Stimulated activated naive CD4-positive, alpha-beta T cell treated with Interleukin-2 at 50 U/mL for 16 hours (primary cell): ENCODE results near the gene EPN2.

Source experiments
- DNase-seq: peaks from one replicate; lab custom pipeline; 2025; lab: John Stamatoyannopoulos, UW

The EPN2 gene

GRCh38 chr17:19311421-19312215 is 74.5 kb downstream of the EPN2 start:
- DNase-seq: no peak

GRCh38 chr17:19312406-19312805 is 75.2 kb downstream of the EPN2 start:
- no peak for DNase-seq

GRCh38 chr17:19313066-19313745 is 76.0 kb downstream of the EPN2 start:
- DNase-seq: no peak

GRCh38 chr17:19313746-19314651 is 76.8 kb downstream of the EPN2 start:
- no peak for DNase-seq

- no peak for DNase-seq
Observed at GRCh38 chr17:19315104-19315503, 77.9 kb downstream of the EPN2 start.

GRCh38 chr17:19316761-19317358 is 79.7 kb downstream of the EPN2 start:
- no peak for DNase-seq

- DNase-seq: no peak
Observed at GRCh38 chr17:19317359-19318095, 80.4 kb downstream of the EPN2 start.

- DNase-seq: no peak
Observed at GRCh38 chr17:19318611-19319010, 81.4 kb downstream of the EPN2 start.

GRCh38 chr17:19319771-19320505 is 82.8 kb downstream of the EPN2 start:
- no peak for DNase-seq

- DNase-seq: no peak
Observed at GRCh38 chr17:19320876-19321275, 83.7 kb downstream of the EPN2 start.

- DNase-seq: no peak
Observed at GRCh38 chr17:19321481-19322128, 84.4 kb downstream of the EPN2 start.

GRCh38 chr17:19322129-19322505 is 85.0 kb downstream of the EPN2 start:
- DNase-seq: no peak

- no peak for DNase-seq
Observed at GRCh38 chr17:19322861-19323260, 85.7 kb downstream of the EPN2 start.

GRCh38 chr17:19325542-19325941 is 88.4 kb downstream of the EPN2 start:
- no peak for DNase-seq

- no peak for DNase-seq
Observed at GRCh38 chr17:19327031-19327783, 90.0 kb downstream of the EPN2 start.

GRCh38 chr17:19328441-19329061 is 91.4 kb downstream of the EPN2 start:
- no peak for DNase-seq

GRCh38 chr17:19329136-19329535 is 92.0 kb downstream of the EPN2 start:
- no peak for DNase-seq

- no peak for DNase-seq
Observed at GRCh38 chr17:19329839-19330238, 92.7 kb downstream of the EPN2 start.

- no peak for DNase-seq
Observed at GRCh38 chr17:19330271-19330670, 93.1 kb downstream of the EPN2 start.
